Lower leg skin (tissue), 3 donors: ENCODE measurements around the gene PTPRQ.

ENCODE experiments used
- POLR2A ChIP-seq, 2 donors: fragments of 450-650 bp; IDR thresholded peaks; one replicate each; pipeline ENCODE4 v1.6.1; 2016 to 2017; ENCODE audit warnings: antibody characterized with exemption in 2 of 2, mild to moderate bottlenecking in 1 of 2, moderate library complexity in 1 of 2
- TF ChIP-seq, protein P1 (sequence below), 3 donors: fragments of 450-650 bp; IDR thresholded peaks; one replicate each; pipeline ENCODE4 v1.5.1; 2016; ENCODE audit warnings: antibody characterized with exemption in 3 of 3, mild to moderate bottlenecking in 3 of 3, moderate library complexity in 2 of 3

DNA sequence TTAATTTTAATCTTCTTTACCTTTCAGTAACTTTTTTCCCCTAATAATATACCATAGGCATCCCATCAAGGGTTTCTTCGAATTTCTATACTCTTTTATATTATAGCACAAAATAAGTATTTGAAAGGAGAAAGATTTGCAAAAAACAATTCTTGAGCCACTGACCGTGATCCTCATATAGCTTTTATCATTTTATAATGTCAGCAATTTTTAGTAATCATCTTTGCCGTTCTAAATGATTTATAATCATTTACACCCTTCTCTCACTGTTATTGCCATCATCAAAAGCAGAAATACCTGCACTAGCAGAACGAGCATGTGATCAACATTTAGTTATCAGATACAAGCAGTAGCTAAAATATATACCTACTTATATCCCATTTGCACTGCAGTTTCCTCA is 16.9 kb downstream of the PTPRQ start:
- TF ChIP-seq, protein P1, sequence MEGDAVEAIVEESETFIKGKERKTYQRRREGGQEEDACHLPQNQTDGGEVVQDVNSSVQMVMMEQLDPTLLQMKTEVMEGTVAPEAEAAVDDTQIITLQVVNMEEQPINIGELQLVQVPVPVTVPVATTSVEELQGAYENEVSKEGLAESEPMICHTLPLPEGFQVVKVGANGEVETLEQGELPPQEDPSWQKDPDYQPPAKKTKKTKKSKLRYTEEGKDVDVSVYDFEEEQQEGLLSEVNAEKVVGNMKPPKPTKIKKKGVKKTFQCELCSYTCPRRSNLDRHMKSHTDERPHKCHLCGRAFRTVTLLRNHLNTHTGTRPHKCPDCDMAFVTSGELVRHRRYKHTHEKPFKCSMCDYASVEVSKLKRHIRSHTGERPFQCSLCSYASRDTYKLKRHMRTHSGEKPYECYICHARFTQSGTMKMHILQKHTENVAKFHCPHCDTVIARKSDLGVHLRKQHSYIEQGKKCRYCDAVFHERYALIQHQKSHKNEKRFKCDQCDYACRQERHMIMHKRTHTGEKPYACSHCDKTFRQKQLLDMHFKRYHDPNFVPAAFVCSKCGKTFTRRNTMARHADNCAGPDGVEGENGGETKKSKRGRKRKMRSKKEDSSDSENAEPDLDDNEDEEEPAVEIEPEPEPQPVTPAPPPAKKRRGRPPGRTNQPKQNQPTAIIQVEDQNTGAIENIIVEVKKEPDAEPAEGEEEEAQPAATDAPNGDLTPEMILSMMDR (IDR thresholded peaks at IDR 0.05): no peak
- no peak for TF ChIP-seq POLR2A (IDR thresholded peaks at IDR 0.05)
